ENCODE data around the gene CADM1.

The CADM1 gene

DNA sequence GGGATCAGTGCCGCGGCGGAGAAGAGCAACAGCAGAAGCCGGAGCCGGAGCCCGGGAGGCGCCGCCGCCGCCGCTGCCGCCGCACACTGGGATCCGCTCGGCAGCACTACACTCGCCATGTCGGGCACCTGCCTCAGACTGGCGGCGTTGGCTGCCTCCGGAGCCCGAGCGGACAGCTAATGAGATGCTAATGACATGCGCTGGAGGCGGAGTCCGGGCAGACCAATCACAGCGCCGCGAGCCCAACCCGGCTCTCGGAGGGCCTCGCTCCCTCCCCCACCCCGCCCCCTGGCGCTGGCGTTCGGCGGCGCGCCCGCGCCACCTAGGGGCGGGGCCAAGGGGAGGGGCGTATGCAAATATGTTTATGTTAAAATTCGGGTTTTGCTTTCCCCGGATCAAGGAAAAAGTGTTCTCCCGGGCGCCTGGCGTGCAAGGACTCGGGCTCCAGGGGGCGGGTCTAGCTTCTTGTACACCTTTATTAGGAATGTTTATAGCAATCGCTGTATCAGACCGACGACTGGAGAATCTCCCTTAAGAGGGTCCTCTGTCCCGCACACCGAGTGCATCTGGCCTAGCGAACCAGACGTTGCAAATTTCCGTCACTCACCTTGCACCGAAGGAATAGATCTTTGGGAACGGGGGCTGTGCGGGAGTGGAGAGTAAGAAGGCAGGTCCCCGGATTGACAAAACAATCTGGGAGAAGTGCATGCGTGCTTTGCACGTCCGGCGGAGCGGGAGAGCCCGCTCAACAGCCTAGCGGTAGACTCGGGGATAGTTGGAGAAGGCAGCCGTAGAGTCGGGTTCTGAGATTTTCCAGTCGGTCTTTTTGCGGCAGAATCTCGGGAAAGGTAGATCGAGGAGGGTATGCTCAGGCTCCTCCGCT lies at the start of gene CADM1:
Gene CADM1 (minus strand): TSS at position 140 of the 883 bp plus-strand sequence.
- DNase-seq (ENCODE audit: low read depth in 2 of 2) = peak; percentile 64 to 73
- TF ChIP-seq, protein P1, sequence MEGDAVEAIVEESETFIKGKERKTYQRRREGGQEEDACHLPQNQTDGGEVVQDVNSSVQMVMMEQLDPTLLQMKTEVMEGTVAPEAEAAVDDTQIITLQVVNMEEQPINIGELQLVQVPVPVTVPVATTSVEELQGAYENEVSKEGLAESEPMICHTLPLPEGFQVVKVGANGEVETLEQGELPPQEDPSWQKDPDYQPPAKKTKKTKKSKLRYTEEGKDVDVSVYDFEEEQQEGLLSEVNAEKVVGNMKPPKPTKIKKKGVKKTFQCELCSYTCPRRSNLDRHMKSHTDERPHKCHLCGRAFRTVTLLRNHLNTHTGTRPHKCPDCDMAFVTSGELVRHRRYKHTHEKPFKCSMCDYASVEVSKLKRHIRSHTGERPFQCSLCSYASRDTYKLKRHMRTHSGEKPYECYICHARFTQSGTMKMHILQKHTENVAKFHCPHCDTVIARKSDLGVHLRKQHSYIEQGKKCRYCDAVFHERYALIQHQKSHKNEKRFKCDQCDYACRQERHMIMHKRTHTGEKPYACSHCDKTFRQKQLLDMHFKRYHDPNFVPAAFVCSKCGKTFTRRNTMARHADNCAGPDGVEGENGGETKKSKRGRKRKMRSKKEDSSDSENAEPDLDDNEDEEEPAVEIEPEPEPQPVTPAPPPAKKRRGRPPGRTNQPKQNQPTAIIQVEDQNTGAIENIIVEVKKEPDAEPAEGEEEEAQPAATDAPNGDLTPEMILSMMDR (IDR thresholded peaks at IDR 0.05; ENCODE audit: low read depth, low read length) = peak; percentile 42
- peak within 1 kb of the TSS; percentile 47 to 51 for H3K4me3 ChIP-seq (replicated peaks in 1 of 2; ENCODE audit: low read depth in 2 of 2, low read length in 2 of 2)

DNA sequence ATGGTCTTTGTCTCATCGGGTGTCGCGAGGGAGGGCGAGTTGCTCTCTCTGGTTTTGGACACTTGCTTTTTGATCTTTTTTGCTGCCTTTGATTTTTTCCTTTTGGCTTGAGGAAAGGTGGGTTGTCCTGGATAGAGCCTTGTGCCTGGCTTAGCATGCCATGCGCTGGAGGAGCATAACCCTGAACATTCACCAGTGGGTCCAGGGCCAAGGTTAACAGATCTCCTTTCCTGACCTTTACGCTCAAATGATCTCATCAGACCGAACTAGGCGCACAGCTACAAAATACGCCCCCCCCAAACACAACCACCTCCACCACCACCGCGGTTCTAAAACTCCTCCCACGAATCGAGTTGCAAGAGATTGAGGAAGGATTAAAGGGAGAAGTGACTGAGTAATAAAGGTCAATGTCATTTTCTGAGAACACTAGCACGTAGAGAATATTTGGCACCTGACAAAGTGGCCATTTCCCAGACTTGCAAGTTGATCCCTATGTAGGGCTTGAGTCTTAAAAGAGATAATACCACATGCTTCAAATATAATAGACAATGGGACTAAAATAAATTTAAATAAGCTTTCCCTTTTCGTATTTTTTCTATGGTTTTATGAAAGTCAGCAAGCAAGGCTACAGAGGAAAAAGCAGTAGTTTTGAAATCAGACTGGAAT lies 48.7 kb upstream of the CADM1 start:
- no peak for DNase-seq (ENCODE audit: low read depth in 2 of 2)
- TF ChIP-seq, protein P1 (IDR thresholded peaks at IDR 0.05; ENCODE audit: low read depth, low read length) = no peak
- H3K4me3 ChIP-seq (replicated peaks in 1 of 2; ENCODE audit: low read depth in 2 of 2, low read length in 2 of 2) = no peak overlapping the region

DNA sequence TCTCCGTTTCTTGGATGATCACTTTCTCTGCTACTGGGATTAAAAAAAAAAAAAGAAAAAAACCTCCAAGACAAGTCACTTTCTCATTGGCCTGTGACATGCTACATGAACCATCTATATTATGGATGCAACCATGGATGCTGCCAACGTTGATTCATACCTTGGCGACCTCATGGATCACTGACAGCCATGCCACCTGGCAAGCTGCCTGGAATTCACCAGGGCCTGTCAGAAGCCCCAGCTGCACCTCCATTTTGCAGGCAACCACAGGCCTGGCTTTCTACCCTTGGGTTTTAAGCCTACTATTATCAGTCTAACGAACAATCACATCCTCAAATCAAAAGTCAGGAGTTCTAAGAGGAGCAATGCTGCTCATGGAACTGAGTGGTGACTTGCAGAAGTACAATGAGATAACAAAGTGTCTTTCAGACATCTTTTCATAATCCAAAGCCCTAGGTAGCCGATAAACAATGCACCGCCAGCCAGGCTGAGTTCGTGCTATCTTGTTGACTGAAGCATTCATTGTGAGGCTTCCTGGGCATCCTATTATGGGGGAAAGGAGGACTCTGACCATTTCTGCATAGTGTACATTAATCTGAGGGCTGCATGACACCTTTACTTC lies 48.0 kb upstream of the CADM1 start:
- no peak overlapping the region for H3K4me3 ChIP-seq (replicated peaks in 1 of 2; ENCODE audit: low read depth in 2 of 2, low read length in 2 of 2)
- no peak for DNase-seq (ENCODE audit: low read depth in 2 of 2)
- TF ChIP-seq, protein P1 (IDR thresholded peaks at IDR 0.05; ENCODE audit: low read depth, low read length) = no peak

DNA sequence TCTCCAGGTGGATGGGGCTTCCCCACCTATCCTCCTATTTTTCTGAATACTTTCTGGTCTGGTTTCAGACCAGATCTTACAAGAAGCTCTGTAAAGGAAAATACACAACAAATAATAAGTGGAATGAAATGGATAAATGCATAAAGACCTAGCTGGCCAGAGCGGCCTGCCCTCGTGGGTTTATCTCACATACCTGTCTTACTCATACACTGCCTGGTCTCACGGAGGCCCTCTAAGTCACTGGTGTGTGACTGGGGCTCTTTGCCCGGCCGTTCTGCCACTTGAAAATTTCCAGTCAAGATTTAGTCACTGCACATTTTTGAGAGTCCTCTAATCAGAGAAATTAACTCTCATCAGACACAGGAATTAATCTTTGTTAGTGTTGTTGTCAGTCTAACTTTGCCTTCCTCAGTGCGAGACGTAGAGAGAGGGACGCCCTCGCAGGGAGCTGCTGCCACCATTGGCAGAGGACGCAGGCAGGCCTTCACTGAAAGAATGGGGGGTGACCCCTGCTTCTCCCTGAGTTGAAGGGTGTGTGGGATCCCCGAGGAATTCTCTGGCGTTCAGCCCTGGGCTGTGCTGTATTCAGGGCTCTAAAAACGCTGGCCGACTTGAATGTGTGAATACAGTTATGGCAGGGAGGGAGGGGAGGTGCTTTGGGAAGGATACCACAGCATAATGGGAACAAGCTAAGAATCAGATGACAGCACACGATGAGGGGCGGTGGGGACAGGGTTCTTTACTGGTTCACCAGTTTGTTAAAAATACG lies 46.3 kb upstream of the CADM1 start:
- no peak overlapping the region for H3K4me3 ChIP-seq (replicated peaks in 1 of 2; ENCODE audit: low read depth in 2 of 2, low read length in 2 of 2)
- TF ChIP-seq, protein P1 (IDR thresholded peaks at IDR 0.05; ENCODE audit: low read depth, low read length) = no peak
- no peak for DNase-seq (ENCODE audit: low read depth in 2 of 2)

DNA sequence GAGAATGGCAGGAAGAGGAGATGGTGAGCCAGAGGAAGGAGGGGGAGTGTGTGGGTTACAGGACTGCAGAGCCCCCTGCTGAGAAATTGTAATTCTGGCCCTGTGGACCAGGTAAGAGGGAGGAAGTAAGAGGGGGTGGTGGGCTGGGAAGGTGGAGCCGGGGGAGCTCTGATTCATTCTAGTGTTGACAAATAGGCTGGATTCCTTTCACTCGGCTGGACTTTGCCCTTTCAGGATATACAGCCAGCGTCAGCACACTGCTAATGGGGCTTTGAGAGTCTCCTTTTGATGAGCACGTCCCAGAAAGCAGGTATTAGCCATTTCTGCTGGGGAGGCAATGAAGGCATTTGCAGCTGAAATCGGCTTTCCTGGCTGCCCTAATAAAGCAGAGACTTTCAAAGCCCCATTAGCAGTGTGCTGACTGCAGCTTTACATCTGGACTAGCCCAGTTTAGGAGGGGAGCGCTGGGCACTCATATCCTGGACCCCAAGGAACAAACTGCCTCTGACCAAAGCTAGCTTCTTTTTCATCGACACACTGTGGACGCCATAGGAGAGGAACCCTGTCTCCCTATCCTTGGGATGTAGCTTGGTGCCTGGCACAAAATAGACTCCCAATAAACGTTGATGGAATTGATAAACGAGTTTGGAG lies 44.8 kb upstream of the CADM1 start:
- H3K4me3 ChIP-seq (replicated peaks in 1 of 2; ENCODE audit: low read depth in 2 of 2, low read length in 2 of 2) = no peak overlapping the region
- DNase-seq (ENCODE audit: low read depth in 2 of 2) = no peak
- TF ChIP-seq, protein P1 (IDR thresholded peaks at IDR 0.05; ENCODE audit: low read depth, low read length) = no peak

All from cardiac fibroblast (primary cell).